WTC11 (cell line): ENCODE results near the gene SHC2. TPM values are rescaled to one million over a fixed set of nuclear protein-coding genes. Genes with fewer than 3 reads are reported as not detected.

ENCODE experiments used
- ATAC-seq: fragments of 200-7000 bp; cut with Tn5 transposase; 2 replicates; pipeline ENCODE4 v1.10.0; 2021; ENCODE audit warnings: mild to moderate bottlenecking, moderate library complexity
- CTCF ChIA-PET: fragments of 300-600 bp; sonication (Branson Sonifier 250); formaldehyde crosslinking; loops from one replicate; lab custom pipeline; 2021; ENCODE audit warnings: antibody characterized with exemption; lab: Charles Lee
- POLR2A ChIA-PET: fragments of 350-600 bp; sonication (Branson Sonifier 250); formaldehyde crosslinking; loops from one replicate; lab custom pipeline; 2021; ENCODE audit warnings: antibody characterized with exemption; lab: Charles Lee
- DNase-seq: peaks from one replicate; pipeline ENCODE4 v3.0.0; 2021; ENCODE audit warnings: low spot score
- H3K27ac Mint-ChIP-seq: 2 replicates; pipeline ENCODE4 v1.8.0; 2021; ENCODE audit warnings: mixed read lengths
- H3K27me3 Mint-ChIP-seq: 2 replicates; pipeline ENCODE4 v1.8.0; 2021; ENCODE audit warnings: low read depth, mild to moderate bottlenecking, moderate library complexity, mixed read lengths
- H3K36me3 Mint-ChIP-seq: 2 replicates; pipeline ENCODE4 v1.8.0; 2021; ENCODE audit warnings: mixed read lengths
- H3K4me1 Mint-ChIP-seq: 2 replicates; pipeline ENCODE4 v1.8.0; 2022; ENCODE audit warnings: mixed read lengths
- H3K4me3 Mint-ChIP-seq: 2 replicates; pipeline ENCODE4 v1.8.0; 2021; ENCODE audit warnings: mild to moderate bottlenecking, moderate library complexity, mixed read lengths
- H3K9me3 Mint-ChIP-seq: 2 replicates; pipeline ENCODE4 v1.8.0; 2021; ENCODE audit warnings: mixed read lengths
- CBFB ChIP-seq: sonication (generic); formaldehyde crosslinking; IDR thresholded peaks from 2 replicates; pipeline ENCODE4 v1.8.1; 2022; ENCODE audit warnings: mild to moderate bottlenecking, low read depth, missing genetic modification reagents
- CREB1 ChIP-seq: sonication (generic); formaldehyde crosslinking; IDR thresholded peaks from 2 replicates; pipeline ENCODE4 v1.8.0; 2023; ENCODE audit warnings: mild to moderate bottlenecking, missing genetic modification reagents
- FOXK1 ChIP-seq: sonication (generic); formaldehyde crosslinking; IDR thresholded peaks from 2 replicates; pipeline ENCODE4 v1.8.0; 2022; ENCODE audit warnings: mild to moderate bottlenecking, moderate library complexity, missing genetic modification reagents
- GRHL2 ChIP-seq: fragments of 250-450 bp; sonication (Bioruptor Pico); IDR thresholded peaks from 2 replicates; pipeline ENCODE4 v1.8.0; 2022; ENCODE audit warnings: mild to moderate bottlenecking, moderate library complexity; ENCODE audit not compliant: insufficient replicate concordance, severe bottlenecking
- GTF2I ChIP-seq: fragments of 250-450 bp; sonication (Bioruptor Pico); conservative IDR thresholded peaks from 2 replicates; pipeline ENCODE4 v1.4.0; 2021; ENCODE audit warnings: mild to moderate bottlenecking
- JUN ChIP-seq: sonication (generic); formaldehyde crosslinking; IDR thresholded peaks from 2 replicates; pipeline ENCODE4 v1.8.0; 2023; ENCODE audit warnings: mild to moderate bottlenecking, missing genetic modification reagents
- KAT7 ChIP-seq: sonication (generic); formaldehyde crosslinking; IDR thresholded peaks from 2 replicates; pipeline ENCODE4 v1.8.1; 2023; ENCODE audit warnings: missing genetic modification reagents, mild to moderate bottlenecking, borderline replicate concordance
- ZNF138 ChIP-seq: sonication (generic); formaldehyde crosslinking; conservative IDR thresholded peaks from 2 replicates; pipeline ENCODE4 v1.8.1; 2022; ENCODE audit warnings: mild to moderate bottlenecking, moderate library complexity, missing genetic modification reagents
- ZNF263 ChIP-seq: sonication (generic); formaldehyde crosslinking; IDR thresholded peaks from 2 replicates; pipeline ENCODE4 v1.8.1; 2022; ENCODE audit warnings: low read depth, mild to moderate bottlenecking, moderate library complexity, missing genetic modification reagents
- ZNF416 ChIP-seq: fragments of 250-450 bp; sonication (Bioruptor Pico); IDR thresholded peaks from 2 replicates; pipeline ENCODE4 v1.9.0; 2021; ENCODE audit warnings: mild to moderate bottlenecking, inconsistent platforms
- ZNF671 ChIP-seq: fragments of 250-450 bp; sonication (Bioruptor Pico); IDR thresholded peaks from 2 replicates; pipeline ENCODE4 v1.8.0; 2021; ENCODE audit warnings: mild to moderate bottlenecking
- total RNA-seq: library from RNA; stranded (reverse); gene quantifications from 3 replicates; pipeline ENCODE4 v1.2.3, GENCODE V29; 2021
- TF ChIP-seq, protein P1 (sequence below): sonication (generic); formaldehyde crosslinking; IDR thresholded peaks from 2 replicates; pipeline ENCODE4 v1.8.1; 2023; ENCODE audit warnings: mild to moderate bottlenecking, missing genetic modification reagents, moderate library complexity
- TF ChIP-seq, protein P2 (sequence below): fragments of 200-600 bp; IDR thresholded peaks from 2 replicates; pipeline ENCODE4 v1.8.0; 2022; ENCODE audit warnings: antibody characterized with exemption
- TF ChIP-seq, protein P3 (sequence below): sonication (generic); formaldehyde crosslinking; IDR thresholded peaks from 2 replicates; pipeline ENCODE4 v1.8.1; 2022; ENCODE audit warnings: low read depth, missing genetic modification reagents, borderline replicate concordance
- TF ChIP-seq, protein P4 (sequence below): sonication (generic); formaldehyde crosslinking; IDR thresholded peaks from 2 replicates; pipeline ENCODE4 v1.8.1; 2022; ENCODE audit warnings: low read depth, mild to moderate bottlenecking, moderate library complexity, missing genetic modification reagents, borderline replicate concordance
- TF ChIP-seq, protein P5 (sequence below): sonication (generic); formaldehyde crosslinking; IDR thresholded peaks from 2 replicates; pipeline ENCODE4 v1.8.1; 2023; ENCODE audit warnings: mild to moderate bottlenecking, moderate library complexity, missing genetic modification reagents
- TF ChIP-seq, protein P6 (sequence below): sonication (generic); formaldehyde crosslinking; conservative IDR thresholded peaks from 2 replicates; pipeline ENCODE4 v1.8.1; 2022; ENCODE audit warnings: mild to moderate bottlenecking, missing genetic modification reagents
- TF ChIP-seq, protein P7 (sequence below): fragments of 250-450 bp; sonication (Bioruptor Pico); IDR thresholded peaks from 2 replicates; pipeline ENCODE4 v1.9.0; 2021; ENCODE audit warnings: moderate library complexity, mild to moderate bottlenecking, inconsistent platforms, borderline replicate concordance
- TF ChIP-seq, protein P8 (sequence below): sonication (generic); formaldehyde crosslinking; IDR thresholded peaks from 2 replicates; pipeline ENCODE4 v1.8.0; 2022; ENCODE audit warnings: mild to moderate bottlenecking, missing genetic modification reagents

The SHC2 gene
- total RNA-seq, 1 experiment from 2014 or later = 8.4 TPM

DNA sequence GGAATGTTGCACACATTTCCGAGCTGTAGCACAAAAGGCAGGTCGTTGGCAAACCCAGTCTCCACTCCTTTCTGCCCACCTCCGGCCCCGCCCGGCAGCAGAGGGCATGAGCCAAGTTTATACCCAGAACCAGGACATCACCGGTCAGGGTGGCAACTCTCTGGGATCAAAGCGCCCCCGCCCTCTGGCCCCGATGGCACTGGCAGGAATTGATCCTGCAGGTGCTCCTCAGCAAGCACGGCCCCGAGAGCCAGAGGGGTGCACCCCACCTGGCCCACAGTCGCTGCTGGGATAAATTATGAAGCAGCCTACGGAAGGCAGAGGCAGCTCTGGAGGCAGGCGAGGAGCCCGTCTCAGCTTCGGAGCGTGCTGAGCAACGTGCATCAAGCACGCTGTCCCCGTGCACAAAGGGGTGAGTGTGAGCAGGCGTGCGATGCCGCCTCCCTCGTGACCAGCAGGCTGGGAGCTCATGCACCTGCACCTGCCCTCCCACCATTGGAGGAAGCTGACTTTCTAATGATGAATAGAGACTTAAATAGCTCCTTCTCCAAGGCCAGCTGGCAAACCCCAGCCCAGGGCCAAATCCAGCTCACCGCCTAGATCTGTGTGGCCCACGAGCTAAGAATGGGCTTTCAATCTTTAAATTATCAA lies 25.7 kb downstream of the SHC2 start:
- no peak overlapping the region for H3K4me3 Mint-ChIP-seq
- no peaks in the 10 kb centered on the region for H3K4me1 Mint-ChIP-seq
- ATAC-seq (no peak), DNase-seq (no peak)
- H3K27me3 Mint-ChIP-seq = no peaks in the 10 kb centered on the region
- ChIA-PET POLR2A (no interaction called here), CTCF (interaction anchor here (0.9 kb wide), 1 partner anchor 45 kb away, joined by 3 read pairs; no protein-coding TSS in a partner anchor)
- H3K9me3 Mint-ChIP-seq = peaks cover 9% of the 10 kb centered on the region
- H3K36me3 Mint-ChIP-seq = peaks cover 8% of the 10 kb centered on the region
- no peak overlapping the region for H3K27ac Mint-ChIP-seq
- TF ChIP-seq, protein P1, sequence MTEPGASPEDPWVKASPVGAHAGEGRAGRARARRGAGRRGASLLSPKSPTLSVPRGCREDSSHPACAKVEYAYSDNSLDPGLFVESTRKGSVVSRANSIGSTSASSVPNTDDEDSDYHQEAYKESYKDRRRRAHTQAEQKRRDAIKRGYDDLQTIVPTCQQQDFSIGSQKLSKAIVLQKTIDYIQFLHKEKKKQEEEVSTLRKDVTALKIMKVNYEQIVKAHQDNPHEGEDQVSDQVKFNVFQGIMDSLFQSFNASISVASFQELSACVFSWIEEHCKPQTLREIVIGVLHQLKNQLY (CRISPR knock-in tag) = no peak
- TF ChIP-seq, protein P2, sequence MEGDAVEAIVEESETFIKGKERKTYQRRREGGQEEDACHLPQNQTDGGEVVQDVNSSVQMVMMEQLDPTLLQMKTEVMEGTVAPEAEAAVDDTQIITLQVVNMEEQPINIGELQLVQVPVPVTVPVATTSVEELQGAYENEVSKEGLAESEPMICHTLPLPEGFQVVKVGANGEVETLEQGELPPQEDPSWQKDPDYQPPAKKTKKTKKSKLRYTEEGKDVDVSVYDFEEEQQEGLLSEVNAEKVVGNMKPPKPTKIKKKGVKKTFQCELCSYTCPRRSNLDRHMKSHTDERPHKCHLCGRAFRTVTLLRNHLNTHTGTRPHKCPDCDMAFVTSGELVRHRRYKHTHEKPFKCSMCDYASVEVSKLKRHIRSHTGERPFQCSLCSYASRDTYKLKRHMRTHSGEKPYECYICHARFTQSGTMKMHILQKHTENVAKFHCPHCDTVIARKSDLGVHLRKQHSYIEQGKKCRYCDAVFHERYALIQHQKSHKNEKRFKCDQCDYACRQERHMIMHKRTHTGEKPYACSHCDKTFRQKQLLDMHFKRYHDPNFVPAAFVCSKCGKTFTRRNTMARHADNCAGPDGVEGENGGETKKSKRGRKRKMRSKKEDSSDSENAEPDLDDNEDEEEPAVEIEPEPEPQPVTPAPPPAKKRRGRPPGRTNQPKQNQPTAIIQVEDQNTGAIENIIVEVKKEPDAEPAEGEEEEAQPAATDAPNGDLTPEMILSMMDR = no peak
- no peak for TF ChIP-seq GRHL2 (CRISPR knock-in tag)
- TF ChIP-seq KAT7 (CRISPR knock-in tag) = no peak
- TF ChIP-seq, protein P3, sequence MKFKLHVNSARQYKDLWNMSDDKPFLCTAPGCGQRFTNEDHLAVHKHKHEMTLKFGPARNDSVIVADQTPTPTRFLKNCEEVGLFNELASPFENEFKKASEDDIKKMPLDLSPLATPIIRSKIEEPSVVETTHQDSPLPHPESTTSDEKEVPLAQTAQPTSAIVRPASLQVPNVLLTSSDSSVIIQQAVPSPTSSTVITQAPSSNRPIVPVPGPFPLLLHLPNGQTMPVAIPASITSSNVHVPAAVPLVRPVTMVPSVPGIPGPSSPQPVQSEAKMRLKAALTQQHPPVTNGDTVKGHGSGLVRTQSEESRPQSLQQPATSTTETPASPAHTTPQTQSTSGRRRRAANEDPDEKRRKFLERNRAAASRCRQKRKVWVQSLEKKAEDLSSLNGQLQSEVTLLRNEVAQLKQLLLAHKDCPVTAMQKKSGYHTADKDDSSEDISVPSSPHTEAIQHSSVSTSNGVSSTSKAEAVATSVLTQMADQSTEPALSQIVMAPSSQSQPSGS (CRISPR knock-in tag) = no peak
- TF ChIP-seq, protein P4, sequence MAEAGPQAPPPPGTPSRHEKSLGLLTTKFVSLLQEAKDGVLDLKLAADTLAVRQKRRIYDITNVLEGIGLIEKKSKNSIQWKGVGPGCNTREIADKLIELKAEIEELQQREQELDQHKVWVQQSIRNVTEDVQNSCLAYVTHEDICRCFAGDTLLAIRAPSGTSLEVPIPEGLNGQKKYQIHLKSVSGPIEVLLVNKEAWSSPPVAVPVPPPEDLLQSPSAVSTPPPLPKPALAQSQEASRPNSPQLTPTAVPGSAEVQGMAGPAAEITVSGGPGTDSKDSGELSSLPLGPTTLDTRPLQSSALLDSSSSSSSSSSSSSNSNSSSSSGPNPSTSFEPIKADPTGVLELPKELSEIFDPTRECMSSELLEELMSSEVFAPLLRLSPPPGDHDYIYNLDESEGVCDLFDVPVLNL (CRISPR knock-in tag) = no peak
- no peak for TF ChIP-seq CBFB
- TF ChIP-seq JUN = no peak
- TF ChIP-seq ZNF138 (CRISPR knock-in tag) = no peak
- no peak for TF ChIP-seq CREB1 (CRISPR knock-in tag)
- no peak for TF ChIP-seq ZNF263 (CRISPR knock-in tag)
- TF ChIP-seq, protein P5, sequence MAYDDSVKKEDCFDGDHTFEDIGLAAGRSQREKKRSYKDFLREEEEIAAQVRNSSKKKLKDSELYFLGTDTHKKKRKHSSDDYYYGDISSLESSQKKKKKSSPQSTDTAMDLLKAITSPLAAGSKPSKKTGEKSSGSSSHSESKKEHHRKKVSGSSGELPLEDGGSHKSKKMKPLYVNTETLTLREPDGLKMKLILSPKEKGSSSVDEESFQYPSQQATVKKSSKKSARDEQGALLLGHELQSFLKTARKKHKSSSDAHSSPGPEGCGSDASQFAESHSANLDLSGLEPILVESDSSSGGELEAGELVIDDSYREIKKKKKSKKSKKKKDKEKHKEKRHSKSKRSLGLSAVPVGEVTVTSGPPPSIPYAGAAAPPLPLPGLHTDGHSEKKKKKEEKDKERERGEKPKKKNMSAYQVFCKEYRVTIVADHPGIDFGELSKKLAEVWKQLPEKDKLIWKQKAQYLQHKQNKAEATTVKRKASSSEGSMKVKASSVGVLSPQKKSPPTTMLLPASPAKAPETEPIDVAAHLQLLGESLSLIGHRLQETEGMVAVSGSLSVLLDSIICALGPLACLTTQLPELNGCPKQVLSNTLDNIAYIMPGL (CRISPR knock-in tag) = no peak
- TF ChIP-seq FOXK1 (CRISPR knock-in tag) = no peak
- TF ChIP-seq, protein P6, sequence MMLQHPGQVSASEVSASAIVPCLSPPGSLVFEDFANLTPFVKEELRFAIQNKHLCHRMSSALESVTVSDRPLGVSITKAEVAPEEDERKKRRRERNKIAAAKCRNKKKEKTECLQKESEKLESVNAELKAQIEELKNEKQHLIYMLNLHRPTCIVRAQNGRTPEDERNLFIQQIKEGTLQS = no peak
- TF ChIP-seq ZNF416 = no peak
- TF ChIP-seq, protein P7, sequence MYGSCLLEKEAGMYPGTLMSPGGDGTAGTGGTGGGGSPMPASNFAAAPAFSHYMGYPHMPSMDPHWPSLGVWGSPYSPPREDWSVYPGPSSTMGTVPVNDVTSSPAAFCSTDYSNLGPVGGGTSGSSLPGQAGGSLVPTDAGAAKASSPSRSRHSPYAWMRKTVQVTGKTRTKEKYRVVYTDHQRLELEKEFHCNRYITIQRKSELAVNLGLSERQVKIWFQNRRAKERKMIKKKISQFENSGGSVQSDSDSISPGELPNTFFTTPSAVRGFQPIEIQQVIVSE (CRISPR knock-in tag) = no peak
- TF ChIP-seq, protein P8, sequence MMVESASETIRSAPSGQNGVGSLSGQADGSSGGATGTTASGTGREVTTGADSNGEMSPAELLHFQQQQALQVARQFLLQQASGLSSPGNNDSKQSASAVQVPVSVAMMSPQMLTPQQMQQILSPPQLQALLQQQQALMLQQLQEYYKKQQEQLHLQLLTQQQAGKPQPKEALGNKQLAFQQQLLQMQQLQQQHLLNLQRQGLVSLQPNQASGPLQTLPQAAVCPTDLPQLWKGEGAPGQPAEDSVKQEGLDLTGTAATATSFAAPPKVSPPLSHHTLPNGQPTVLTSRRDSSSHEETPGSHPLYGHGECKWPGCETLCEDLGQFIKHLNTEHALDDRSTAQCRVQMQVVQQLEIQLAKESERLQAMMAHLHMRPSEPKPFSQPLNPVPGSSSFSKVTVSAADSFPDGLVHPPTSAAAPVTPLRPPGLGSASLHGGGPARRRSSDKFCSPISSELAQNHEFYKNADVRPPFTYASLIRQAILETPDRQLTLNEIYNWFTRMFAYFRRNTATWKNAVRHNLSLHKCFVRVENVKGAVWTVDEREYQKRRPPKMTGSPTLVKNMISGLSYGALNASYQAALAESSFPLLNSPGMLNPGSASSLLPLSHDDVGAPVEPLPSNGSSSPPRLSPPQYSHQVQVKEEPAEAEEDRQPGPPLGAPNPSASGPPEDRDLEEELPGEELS (CRISPR knock-in tag) = no peak
- no peak for TF ChIP-seq ZNF671 (CRISPR knock-in tag)
- no peak for TF ChIP-seq GTF2I
